Skeletal muscle tissue (tissue), 4 donors: ENCODE results near the gene BRD3OS. TPM values are rescaled to one million over a fixed set of nuclear protein-coding genes. Genes with fewer than 3 reads are reported as not detected.
"Not testable (repeated sequence)": the region's sequence is repeated elsewhere in the genome, so short reads cannot be mapped to it uniquely, and the experiment has no call there.

Experiments used
- H3K27ac ChIP-seq: one replicate; pipeline ENCODE4 v1.7.0; 2013; ENCODE audit warnings: mild to moderate bottlenecking, low read depth, low read length, inconsistent platforms
- H3K27me3 ChIP-seq, 3 donors: one replicate each; pipeline ENCODE4 v1.7.0; 2013; ENCODE audit warnings: low read length in 3 of 3; ENCODE audit not compliant: control insufficient read depth in 3 of 3, insufficient read depth in 3 of 3
- H3K36me3 ChIP-seq, 3 donors: one replicate each; pipeline ENCODE4 v1.7.0; 2013; ENCODE audit warnings: low read length in 3 of 3; ENCODE audit not compliant: control insufficient read depth in 3 of 3, insufficient read depth in 3 of 3
- H3K4me1 ChIP-seq, 3 donors: one replicate each; pipeline ENCODE4 v1.7.0; 2013; ENCODE audit warnings: low read length in 3 of 3, mild to moderate bottlenecking in 3 of 3; ENCODE audit not compliant: control insufficient read depth in 3 of 3, insufficient read depth in 3 of 3
- H3K4me3 ChIP-seq, 3 donors: one replicate each; pipeline ENCODE4 v1.7.0; 2013; ENCODE audit warnings: low read length in 3 of 3
- H3K9ac ChIP-seq, 3 donors: one replicate each; pipeline ENCODE4 v1.7.0; 2013; ENCODE audit warnings: low read length in 3 of 3, mild to moderate bottlenecking in 3 of 3, moderate library complexity in 2 of 3, low read depth in 1 of 3
- H3K9me3 ChIP-seq, 3 donors: one replicate each; pipeline ENCODE4 v1.7.0; 2013; ENCODE audit warnings: low read length in 3 of 3; ENCODE audit not compliant: control insufficient read depth in 3 of 3
- total RNA-seq: library from RNA; depleted of rRNA; stranded (reverse); fragments of >200 nt; gene quantifications from one replicate; pipeline ENCODE4 v1.2.3, GENCODE V29; 2014
- donor health status: Osteomylitis.

Gene BRD3OS
- total RNA-seq, 1 donor from 2014 or later, result 3.7 TPM

- H3K27me3 ChIP-seq, result peaks cover 0 to 4% (median 0%) of the 10 kb centered on the region in 3 donors
- peaks cover 28 to 37% (median 36%) of the 10 kb centered on the region in 3 donors for H3K4me1 ChIP-seq
- H3K4me3 ChIP-seq, result peak within 1 kb of the TSS; percentile 75 to 83 (median 81)
- H3K9ac ChIP-seq, result peak within 1 kb of the TSS; percentile 91 to 93 (median 93)
- no peaks in the 10 kb centered on the region for H3K36me3 ChIP-seq
- peak within 1 kb of the TSS; percentile 89 for H3K27ac ChIP-seq
- H3K9me3 ChIP-seq, result no peaks in the 10 kb centered on the region
These were observed 42.8 kb downstream of the BRD3OS start, which contains the start of gene BRD3 for GRCh38 chr9:134067904-134068743. TSS of gene BRD3 (minus strand) at chr9:134068026. CDS start at chr9:134053477, 14,549 bp downstream.

DNA sequence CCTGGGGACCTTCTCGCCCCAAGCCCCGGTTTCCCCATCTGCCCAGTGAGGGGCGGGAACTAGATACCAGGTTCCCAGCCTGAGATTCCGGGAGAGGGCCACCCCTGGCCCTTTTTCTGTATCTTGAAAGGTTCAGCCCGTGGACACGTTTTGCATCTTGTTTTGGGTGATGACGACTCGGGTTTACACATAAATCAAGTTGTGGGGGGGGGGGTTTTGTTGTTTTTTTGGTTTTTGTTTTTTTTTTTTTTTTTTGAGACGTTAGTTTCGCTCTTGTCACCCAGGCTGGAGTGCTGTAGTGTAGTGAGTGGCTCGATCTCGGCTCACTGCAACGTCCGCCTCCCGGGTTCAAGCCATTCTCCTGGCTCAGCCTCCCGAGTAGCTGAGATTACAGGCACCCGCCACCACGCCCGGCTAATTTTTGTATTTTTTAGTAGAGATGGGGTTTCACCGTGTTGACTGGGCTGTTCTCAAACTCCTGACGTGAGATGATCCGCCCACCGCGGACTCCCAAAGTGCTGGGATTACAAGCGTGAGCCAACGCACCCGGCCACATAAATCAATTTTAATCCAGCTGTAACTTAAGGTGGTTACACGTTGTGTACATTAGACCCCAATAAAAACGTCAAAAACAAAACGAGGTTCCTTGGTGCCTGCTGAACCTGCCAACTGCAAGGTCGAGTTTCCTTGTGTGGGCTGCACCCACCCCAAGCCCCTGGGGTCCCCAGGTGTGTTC is 43.6 kb downstream of the BRD3OS start:
- H3K4me1 ChIP-seq, result peaks cover 20 to 29% (median 28%) of the 10 kb centered on the region in 3 donors
- peaks cover 0 to 4% (median 0%) of the 10 kb centered on the region in 3 donors for H3K27me3 ChIP-seq
- no peaks in the 10 kb centered on the region for H3K36me3 ChIP-seq
- H3K27ac ChIP-seq, result peak overlapping the region; percentile 89
- H3K9ac ChIP-seq, result peak overlapping the region; percentile 72 to 89 (median 75)
- peak overlapping the region; percentile 75 to 81 (median 78) for H3K4me3 ChIP-seq
- H3K9me3 ChIP-seq, result no peaks in the 10 kb centered on the region

- Histone ChIP-seq H3K4me1 (peaks cover 15 to 24% (median 22%) of the 10 kb centered on the region in 3 donors), H3K9me3 (peaks cover 0 to 3% (median 0%) of the 10 kb centered on the region in 3 donors), H3K36me3 (no peaks in the 10 kb centered on the region), H3K9ac (peak overlapping the region in 1 of 3 donors; percentile 16), H3K27me3 (peaks cover 0 to 4% (median 0%) of the 10 kb centered on the region in 3 donors), H3K4me3 (peak overlapping the region in 2 of 3 donors; percentile 23 to 78), H3K27ac (no peak overlapping the region)
These were observed 44.5 kb downstream of the BRD3OS start for GRCh38 chr9:134069480-134070399.

DNA sequence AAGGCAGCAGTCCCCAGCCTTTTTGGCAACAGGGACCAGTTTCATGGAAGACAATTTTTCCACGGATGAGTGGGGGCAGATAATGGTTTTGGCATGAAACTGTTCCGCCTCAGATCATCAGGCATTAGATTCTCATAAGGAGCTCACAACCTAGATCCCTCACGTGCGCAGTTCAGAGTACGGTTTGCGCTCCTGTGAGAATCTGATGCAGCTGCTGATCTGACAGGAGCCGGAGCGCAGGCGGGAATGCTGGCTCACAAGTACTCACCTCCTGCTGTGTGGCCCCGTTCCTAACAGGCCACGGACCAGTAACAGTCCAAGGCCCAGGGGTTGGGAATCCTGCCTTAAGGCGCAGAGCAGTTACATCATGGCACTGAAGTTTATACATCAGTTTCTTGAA is 45.9 kb downstream of the BRD3OS start:
- Histone ChIP-seq H3K9ac (no peak overlapping the region), H3K27me3 (peaks cover 0 to 4% (median 0%) of the 10 kb centered on the region in 3 donors), H3K9me3 (peaks cover 0 to 3% (median 0%) of the 10 kb centered on the region in 3 donors), H3K27ac (no peak overlapping the region), H3K4me3 (no peak overlapping the region), H3K36me3 (no peaks in the 10 kb centered on the region), H3K4me1 (peaks cover 5 to 11% (median 9%) of the 10 kb centered on the region in 3 donors)

DNA sequence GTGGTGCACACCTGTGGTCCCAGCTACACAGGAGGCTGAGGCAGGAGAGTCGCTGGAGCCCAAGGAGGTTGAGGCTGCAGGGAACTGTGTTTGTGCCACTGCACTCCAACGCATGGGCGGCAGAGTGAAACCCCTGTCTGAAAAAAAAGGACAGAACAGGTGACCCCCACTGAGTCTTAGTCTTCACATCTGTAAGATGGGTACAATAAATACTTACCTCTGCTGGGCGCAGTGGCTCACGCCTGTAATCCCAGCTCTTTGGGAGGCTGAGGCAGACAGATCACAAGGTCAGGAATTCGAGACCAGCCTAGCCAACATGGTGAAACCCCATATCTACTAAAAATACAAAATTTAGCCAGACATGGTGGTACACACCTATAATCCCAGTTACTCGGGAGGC is 47.4 kb downstream of the BRD3OS start:
- H3K9me3 ChIP-seq, H3K27me3 ChIP-seq, H3K36me3 ChIP-seq, H3K4me3 ChIP-seq, H3K9ac ChIP-seq, H3K27ac ChIP-seq, H3K4me1 ChIP-seq: not testable (repeated sequence)

DNA sequence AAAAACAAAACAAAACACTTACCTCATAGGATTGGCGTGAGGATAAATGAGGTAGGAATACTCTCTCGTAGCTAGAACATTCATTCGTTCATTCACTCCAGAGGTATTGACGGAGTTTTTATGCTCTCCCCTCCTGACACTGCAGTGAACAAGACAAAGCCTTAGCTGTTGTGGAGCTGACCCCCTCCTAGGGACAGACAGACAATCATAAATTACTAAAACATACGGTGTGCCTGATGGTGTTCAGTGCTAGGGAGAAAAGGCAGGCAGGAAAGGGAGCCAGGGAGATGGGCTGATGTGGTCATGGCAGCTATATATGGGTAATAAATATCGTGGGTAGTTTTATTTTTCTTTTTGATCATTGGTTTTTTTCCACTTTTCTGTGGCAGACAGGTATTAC is 48.2 kb downstream of the BRD3OS start:
- no peak overlapping the region for H3K9ac ChIP-seq
- H3K9me3 ChIP-seq, result peaks cover 0 to 3% (median 3%) of the 10 kb centered on the region in 3 donors
- H3K27ac ChIP-seq, result no peak overlapping the region
- no peak overlapping the region for H3K4me3 ChIP-seq
- no peaks in the 10 kb centered on the region for H3K36me3 ChIP-seq
- peaks cover 0 to 4% (median 0%) of the 10 kb centered on the region in 3 donors for H3K4me1 ChIP-seq
- H3K27me3 ChIP-seq, result peaks cover 0 to 4% (median 0%) of the 10 kb centered on the region in 3 donors

- H3K4me3 ChIP-seq, H3K36me3 ChIP-seq, H3K4me1 ChIP-seq, H3K9ac ChIP-seq, H3K27me3 ChIP-seq, H3K27ac ChIP-seq, H3K9me3 ChIP-seq: not testable (repeated sequence)
These were observed 50.4 kb downstream of the BRD3OS start for GRCh38 chr9:134075689-134076088.

DNA sequence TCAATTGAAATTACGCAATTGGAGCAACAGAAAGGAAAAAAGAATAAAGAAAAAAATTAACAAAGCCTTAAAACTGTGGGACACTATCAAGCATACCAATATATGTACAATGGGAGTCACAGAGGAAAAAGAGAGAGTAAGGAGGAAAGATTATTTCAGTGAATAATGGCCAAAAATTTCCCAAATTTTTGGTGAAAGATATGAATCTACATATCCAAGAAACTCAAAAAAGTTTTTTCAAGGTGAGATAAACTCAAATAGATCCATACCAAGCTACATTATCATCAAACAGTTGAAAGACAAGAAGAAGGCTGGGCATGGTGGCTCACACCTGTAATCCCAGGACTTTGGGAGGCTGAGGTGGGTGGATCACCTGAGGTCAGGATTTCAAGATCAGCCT is 51.4 kb downstream of the BRD3OS start:
- Histone ChIP-seq H3K27ac (no peak overlapping the region), H3K36me3 (no peaks in the 10 kb centered on the region), H3K9ac (no peak overlapping the region), H3K9me3 (peaks cover 0 to 5% (median 3%) of the 10 kb centered on the region in 3 donors), H3K27me3 (peaks cover 0 to 4% (median 3%) of the 10 kb centered on the region in 3 donors), H3K4me3 (no peak overlapping the region), H3K4me1 (no peaks in the 10 kb centered on the region)
